ENCODE measurements around the gene TMEM214.

GRCh38 chr2:27070653-27071276 is 38.0 kb downstream of the TMEM214 start:
- TF ChIP-seq CTCF (IDR thresholded peaks at IDR 0.05; ENCODE audit: low read length) = no peak
- TF ChIP-seq EZH2 (IDR thresholded peaks at IDR 0.05; ENCODE audit: borderline replicate concordance, low read length) = no peak

Data from OCI-LY1 (cell line).